8988T (cell line): ENCODE data around the gene CCDC187.
A peak's percentile ranks its signal among the peaks of the same experiment; 100 is the strongest.
"Not testable (repeated sequence)": the region's sequence is repeated elsewhere in the genome, so short reads cannot be mapped to it uniquely, and the experiment has no call there.

ENCODE experiments used
- DNase-seq: peaks from one replicate; pipeline ENCODE4 v3.0.0; 2011

CCDC187 gene

GRCh38 chr9:136303825-136304416 lies at the start of gene CCDC187:
Gene CCDC187 (minus strand): TSS chr9:136304094. CDS start chr9:136303830, 264 bp downstream.
- DNase-seq: no peak

GRCh38 chr9:136353088-136353487 lies 49.2 kb upstream of the CCDC187 start:
- DNase-seq: no peak

- DNase-seq: no peak
Measured at GRCh38 chr9:136352682-136353081, 48.8 kb upstream of the CCDC187 start.

- DNase-seq: not testable (repeated sequence)
Measured at GRCh38 chr9:136351868-136352267, 48.0 kb upstream of the CCDC187 start.

GRCh38 chr9:136351252-136351800 lies 47.4 kb upstream of the CCDC187 start:
- DNase-seq: no peak

GRCh38 chr9:136349546-136349945 lies 45.7 kb upstream of the CCDC187 start:
- DNase-seq: no peak

- no peak for DNase-seq
Measured at GRCh38 chr9:136348691-136349090, 44.8 kb upstream of the CCDC187 start.

GRCh38 chr9:136347472-136348256 lies 43.8 kb upstream of the CCDC187 start:
- no peak for DNase-seq

- no peak for DNase-seq
Measured at GRCh38 chr9:136346927-136347465, 43.1 kb upstream of the CCDC187 start.

GRCh38 chr9:136346157-136346481 lies 42.2 kb upstream of the CCDC187 start:
- DNase-seq: no peak

GRCh38 chr9:136345281-136346156 lies 41.6 kb upstream of the CCDC187 start:
- DNase-seq: no peak

GRCh38 chr9:136344544-136345280 lies 40.8 kb upstream of the CCDC187 start:
- no peak for DNase-seq

GRCh38 chr9:136343884-136344269 lies 40.0 kb upstream of the CCDC187 start:
- no peak for DNase-seq

GRCh38 chr9:136343121-136343883 lies 39.4 kb upstream of the CCDC187 start:
- no peak for DNase-seq

GRCh38 chr9:136342181-136343120 lies 38.6 kb upstream of the CCDC187 start:
- DNase-seq: peak; percentile 89

- DNase-seq: no peak
Measured at GRCh38 chr9:136341769-136342168, 37.9 kb upstream of the CCDC187 start.

GRCh38 chr9:136341042-136341655 lies 37.3 kb upstream of the CCDC187 start:
- no peak for DNase-seq

GRCh38 chr9:136340356-136341041 lies 36.6 kb upstream of the CCDC187 start:
- no peak for DNase-seq

GRCh38 chr9:136339958-136340310 lies 36.0 kb upstream of the CCDC187 start:
- no peak for DNase-seq
